T-cell (primary cell): ENCODE results near the gene PTCHD4. TPM values are rescaled to one million over a fixed set of nuclear protein-coding genes. Genes with fewer than 3 reads are reported as not detected.

Experiments
- ATAC-seq, 4 experiments: fragments of 200-7000 bp in 3 of 4; fragments of 150-1000 bp in 1 of 4; cut with Tn5 transposase; replicated peaks in 1 of 4; 1 replicate in 3 of 4; 2 replicates in 1 of 4; pipeline ENCODE4 v1.10.0; 2021; ENCODE audit warnings: moderate library complexity in 3 of 4, mild to moderate bottlenecking in 2 of 4, moderate number of reproducible peaks in 1 of 4
- CTCF ChIA-PET, 2 donors: fragments of 300-600 bp; sonication (Branson Sonifier 250); formaldehyde crosslinking; loops; one replicate each; lab custom pipeline; 2022; ENCODE audit warnings: antibody characterized with exemption in 2 of 2; lab: Charles Lee
- POLR2A ChIA-PET, 2 donors: fragments of 300-600 bp; sonication (Branson Sonifier 250); formaldehyde crosslinking; loops; one replicate each; lab custom pipeline; 2022; ENCODE audit warnings: antibody characterized with exemption in 2 of 2; lab: Charles Lee
- DNase-seq, 35 experiments: peaks; one replicate each; pipeline versions ENCODE4 v3.0.0 to v3.0.0-alpha.2; 2013 to 2023
- H3K27ac ChIP-seq: one replicate; pipeline ENCODE4 v1.5.1; 2013; ENCODE audit warnings: low read length
- H3K27me3 ChIP-seq, 2 experiments: replicated peaks in 1 of 2; 1 replicate in 1 of 2; 2 replicates in 1 of 2; pipeline versions ENCODE4 v1.6.1 to v1.7.0; 2013; ENCODE audit warnings: low read length in 1 of 2, mixed read lengths in 1 of 2; ENCODE audit not compliant: control insufficient read depth in 2 of 2, insufficient read depth in 2 of 2; ENCODE audit errors: extremely low read depth in 1 of 2
- H3K36me3 ChIP-seq, 2 donors: 1 replicate in 1 of 2; 2 replicates in 1 of 2; pipeline versions ENCODE4 v1.6.1 to v1.7.0; 2013; ENCODE audit warnings: low read length in 1 of 2; ENCODE audit not compliant: control insufficient read depth in 2 of 2, insufficient read depth in 1 of 2; ENCODE audit errors: extremely low read depth in 1 of 2
- H3K4me1 ChIP-seq, 2 experiments: 1 replicate in 1 of 2; 2 replicates in 1 of 2; pipeline versions ENCODE4 v1.6.1 to v1.7.0; 2013; ENCODE audit warnings: low read length in 2 of 2, mixed read lengths in 1 of 2; ENCODE audit not compliant: insufficient read depth in 2 of 2, control insufficient read depth in 1 of 2; ENCODE audit errors: extremely low read depth in 1 of 2
- H3K4me3 ChIP-seq, 2 donors: 1 replicate in 1 of 2; 2 replicates in 1 of 2; pipeline versions ENCODE4 v1.5.1 to v1.7.0; 2013; ENCODE audit warnings: mild to moderate bottlenecking in 2 of 2, low read length in 1 of 2, moderate library complexity in 1 of 2; ENCODE audit not compliant: control insufficient read depth in 1 of 2; ENCODE audit errors: extremely low read depth in 1 of 2
- H3K9me3 ChIP-seq: 2 replicates; pipeline ENCODE4 v1.7.0; 2013
- H3K27ac Mint-ChIP-seq, 2 donors: one replicate each; pipeline ENCODE4 v1.8.0; 2020 to 2021; ENCODE audit warnings: mild to moderate bottlenecking in 2 of 2, mixed read lengths in 2 of 2
- H3K27me3 Mint-ChIP-seq, 2 donors: one replicate each; pipeline ENCODE4 v1.8.0; 2021 to 2022; ENCODE audit warnings: mixed read lengths in 2 of 2
- H3K36me3 Mint-ChIP-seq: one replicate; pipeline ENCODE4 v1.8.0; 2021; ENCODE audit warnings: mixed read lengths
- H3K4me1 Mint-ChIP-seq, 3 donors: one replicate each; pipeline ENCODE4 v1.8.0; 2020 to 2022; ENCODE audit warnings: mixed read lengths in 3 of 3, mild to moderate bottlenecking in 1 of 3
- H3K4me3 Mint-ChIP-seq, 3 donors: one replicate each; pipeline ENCODE4 v1.8.0; 2020 to 2022; ENCODE audit warnings: mild to moderate bottlenecking in 3 of 3, mixed read lengths in 3 of 3, moderate library complexity in 3 of 3
- H3K9me3 Mint-ChIP-seq, 3 donors: one replicate each; pipeline ENCODE4 v1.8.0; 2020 to 2022; ENCODE audit warnings: mixed read lengths in 3 of 3
- WGBS: methylation state at CpG from one replicate; pipeline ENCODE4 v1.1.5; 2013; ENCODE audit warnings: missing lambda C conversion rate; ENCODE audit not compliant: insufficient coverage; 5-methylcytosine and 5-hydroxymethylcytosine counted together
- total RNA-seq, 35 experiments: library from RNA in 6 of 35; stranded (reverse) in 6 of 35; fragments of 120-200 nt in 1 of 35; gene quantifications; one replicate each; pipeline versions ENCODE4 v1.2.1 to v1.2.4 and lab custom pipeline; 2013 to 2026

PTCHD4 gene
- total RNA-seq, 5 donors from 2014 or later (not counting 1 experiment from before 2014, with no cell fraction given): not detected

- CTCF ChIA-PET: no interaction called here
- Histone ChIP-seq H3K27ac (no peak overlapping the region), H3K4me3 (no peak overlapping the region), H3K9me3 (no peaks in the 10 kb centered on the region), H3K36me3 (no peaks in the 10 kb centered on the region), H3K27me3 (no peaks in the 10 kb centered on the region), H3K4me1 (no peaks in the 10 kb centered on the region)
- ATAC-seq (no peak), DNase-seq (no peak)
- peaks cover 2 to 11% of the 10 kb centered on the region in 2 donors for H3K27me3 Mint-ChIP-seq
- no peak overlapping the region for H3K27ac Mint-ChIP-seq
- no peaks in the 10 kb centered on the region for H3K4me1 Mint-ChIP-seq
- H3K4me3 Mint-ChIP-seq: no peak overlapping the region
- no peaks in the 10 kb centered on the region for H3K9me3 Mint-ChIP-seq
- H3K36me3 Mint-ChIP-seq: no peaks in the 10 kb centered on the region
- POLR2A ChIA-PET: no interaction called here
Observed at GRCh38 chr6:48075181-48075580, 35.8 kb downstream of the PTCHD4 start.

GRCh38 chr6:48073976-48074767, 36.8 kb downstream of the PTCHD4 start:
- H3K36me3 ChIP-seq: no peaks in the 10 kb centered on the region
- no peaks in the 10 kb centered on the region for H3K9me3 ChIP-seq
- Mint-ChIP-seq H3K36me3 (no peaks in the 10 kb centered on the region), H3K27me3 (peaks cover 8 to 16% of the 10 kb centered on the region in 2 donors), H3K27ac (no peak overlapping the region), H3K9me3 (no peaks in the 10 kb centered on the region), H3K4me3 (no peak overlapping the region), H3K4me1 (peaks cover 0 to 2% (median 2%) of the 10 kb centered on the region in 3 donors)
- no peaks in the 10 kb centered on the region for H3K4me1 ChIP-seq
- H3K4me3 ChIP-seq: no peak overlapping the region
- ChIA-PET CTCF (no interaction called here), POLR2A (no interaction called here)
- no peak overlapping the region for H3K27ac ChIP-seq
- ATAC-seq: no peak
- WGBS: 67% methylated on average over 3 of the region's 8 CpGs
- peaks cover 4% of the 10 kb centered on the region in 2 experiments for H3K27me3 ChIP-seq
- DNase-seq: no peak

GRCh38 chr6:48071833-48072232, 39.2 kb downstream of the PTCHD4 start:
- ChIA-PET CTCF (no interaction called here), POLR2A (no interaction called here)
- Histone ChIP-seq H3K27me3 (peaks cover 4 to 11% of the 10 kb centered on the region in 2 experiments), H3K36me3 (no peaks in the 10 kb centered on the region), H3K4me1 (no peaks in the 10 kb centered on the region), H3K27ac (no peak overlapping the region), H3K9me3 (no peaks in the 10 kb centered on the region), H3K4me3 (no peak overlapping the region)
- Mint-ChIP-seq H3K9me3 (no peaks in the 10 kb centered on the region), H3K27ac (no peak overlapping the region), H3K4me1 (peaks cover 0 to 2% (median 2%) of the 10 kb centered on the region in 3 donors), H3K36me3 (no peaks in the 10 kb centered on the region), H3K27me3 (peaks cover 24 to 25% of the 10 kb centered on the region in 2 donors), H3K4me3 (no peak overlapping the region)
- WGBS: no CpG with 5 or more reads among the region's 3 CpGs
- DNase-seq: no peak
- no peak for ATAC-seq

GRCh38 chr6:48069280-48069679, 41.7 kb downstream of the PTCHD4 start:
- H3K27ac Mint-ChIP-seq: no peak overlapping the region
- 28% methylated on average over 6 of the region's 11 CpGs for WGBS
- DNase-seq (no peak), ATAC-seq (no peak)
- no peaks in the 10 kb centered on the region for H3K9me3 Mint-ChIP-seq
- H3K4me1 Mint-ChIP-seq: peaks cover 0 to 2% (median 2%) of the 10 kb centered on the region in 3 donors
- H3K4me3 ChIP-seq: no peak overlapping the region
- H3K9me3 ChIP-seq: no peaks in the 10 kb centered on the region
- peaks cover 6 to 11% of the 10 kb centered on the region in 2 experiments for H3K27me3 ChIP-seq
- CTCF ChIA-PET: no interaction called here
- no peak overlapping the region for H3K27ac ChIP-seq
- H3K36me3 Mint-ChIP-seq: no peaks in the 10 kb centered on the region
- no peak overlapping the region for H3K4me3 Mint-ChIP-seq
- no peaks in the 10 kb centered on the region for H3K36me3 ChIP-seq
- POLR2A ChIA-PET: no interaction called here
- H3K27me3 Mint-ChIP-seq: peaks cover 22 to 24% of the 10 kb centered on the region in 2 donors
- no peaks in the 10 kb centered on the region for H3K4me1 ChIP-seq

- Histone ChIP-seq H3K9me3 (no peaks in the 10 kb centered on the region), H3K4me3 (no peak overlapping the region), H3K27ac (no peak overlapping the region), H3K36me3 (no peaks in the 10 kb centered on the region), H3K27me3 (peaks cover 6 to 11% of the 10 kb centered on the region in 2 experiments), H3K4me1 (no peaks in the 10 kb centered on the region)
- H3K4me3 Mint-ChIP-seq: no peak overlapping the region
- ChIA-PET POLR2A (no interaction called here), CTCF (interaction anchor here in 1 of 2 donors (0.7 kb wide), 1 partner anchor 574 kb away, joined by 3 read pairs; no protein-coding TSS in a partner anchor)
- H3K27ac Mint-ChIP-seq: no peak overlapping the region
- H3K4me1 Mint-ChIP-seq: peaks cover 0 to 2% (median 2%) of the 10 kb centered on the region in 3 donors
- ATAC-seq: no peak
- H3K27me3 Mint-ChIP-seq: peaks cover 18 to 24% of the 10 kb centered on the region in 2 donors
- H3K9me3 Mint-ChIP-seq: no peaks in the 10 kb centered on the region
- DNase-seq: no peak
- 11% methylated on average over 52 of the region's 64 CpGs for WGBS
- no peaks in the 10 kb centered on the region for H3K36me3 Mint-ChIP-seq
Observed at GRCh38 chr6:48068278-48069251, 42.4 kb downstream of the PTCHD4 start.

- Mint-ChIP-seq H3K36me3 (no peaks in the 10 kb centered on the region), H3K27ac (no peak overlapping the region), H3K27me3 (peaks cover 18 to 24% of the 10 kb centered on the region in 2 donors), H3K4me1 (peaks cover 0 to 2% (median 2%) of the 10 kb centered on the region in 3 donors), H3K9me3 (no peaks in the 10 kb centered on the region), H3K4me3 (no peak overlapping the region)
- H3K27me3 ChIP-seq: peaks cover 6 to 11% of the 10 kb centered on the region in 2 experiments
- no peak overlapping the region for H3K4me3 ChIP-seq
- ChIA-PET CTCF (interaction anchor here in 1 of 2 donors (0.7 kb wide), 1 partner anchor 574 kb away, joined by 3 read pairs; no protein-coding TSS in a partner anchor), POLR2A (no interaction called here)
- H3K4me1 ChIP-seq: no peaks in the 10 kb centered on the region
- no peak overlapping the region for H3K27ac ChIP-seq
- ATAC-seq: no peak
- no peaks in the 10 kb centered on the region for H3K9me3 ChIP-seq
- no peak for DNase-seq
- no peaks in the 10 kb centered on the region for H3K36me3 ChIP-seq
- no CpG with 5 or more reads among the region's 4 CpGs for WGBS
Observed at GRCh38 chr6:48067886-48068277, 43.1 kb downstream of the PTCHD4 start.
